ENCODE data around the gene SLC30A7. TPM values are rescaled to one million over a fixed set of nuclear protein-coding genes. Genes with fewer than 3 reads are reported as not detected.

The SLC30A7 gene
- total and polyA plus RNA-seq, 2 of the 13 experiments (the other 11 are each of a cell fraction or from before 2014, with no cell fraction given): 8.3 to 40.8 TPM

DNA sequence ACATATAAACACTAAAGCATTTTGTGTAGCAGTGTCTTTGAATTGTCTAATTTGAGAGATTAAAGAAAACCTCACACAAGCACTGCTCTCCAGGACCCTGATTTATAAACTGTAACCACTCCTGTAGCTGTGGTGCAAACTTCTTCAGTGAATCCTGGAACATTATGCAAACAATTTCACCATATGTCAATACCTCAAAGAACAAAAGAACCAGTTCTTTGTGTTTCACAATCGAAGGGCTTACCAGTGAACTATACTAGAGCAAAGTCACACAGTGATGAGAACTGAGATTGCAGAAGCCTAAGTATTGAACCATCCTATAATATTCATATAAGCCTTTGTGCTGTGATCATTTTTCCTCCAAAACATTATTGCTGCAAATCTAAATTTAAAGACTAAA is 108.2 kb downstream of the SLC30A7 start (continued):
- no peak for TF ChIP-seq ZNF891 (CRISPR knock-in tag; IDR thresholded peaks at IDR 0.05)
- peak; percentile 64 for TF ChIP-seq MED1 (CRISPR knock-in tag; IDR thresholded peaks at IDR 0.05)
- peak; percentile 79; the same call in 1 of the 2 replicates for TF ChIP-seq SOX6 (IDR thresholded peaks at IDR 0.05)
- peak; percentile 100 for TF ChIP-seq SOX6 (CRISPR knock-in tag; IDR thresholded peaks at IDR 0.05)
- peak; percentile 45; the same call in 1 of the 2 replicates for TF ChIP-seq HOXA5 (CRISPR knock-in tag; IDR thresholded peaks at IDR 0.05)
- TF ChIP-seq, protein P1, sequence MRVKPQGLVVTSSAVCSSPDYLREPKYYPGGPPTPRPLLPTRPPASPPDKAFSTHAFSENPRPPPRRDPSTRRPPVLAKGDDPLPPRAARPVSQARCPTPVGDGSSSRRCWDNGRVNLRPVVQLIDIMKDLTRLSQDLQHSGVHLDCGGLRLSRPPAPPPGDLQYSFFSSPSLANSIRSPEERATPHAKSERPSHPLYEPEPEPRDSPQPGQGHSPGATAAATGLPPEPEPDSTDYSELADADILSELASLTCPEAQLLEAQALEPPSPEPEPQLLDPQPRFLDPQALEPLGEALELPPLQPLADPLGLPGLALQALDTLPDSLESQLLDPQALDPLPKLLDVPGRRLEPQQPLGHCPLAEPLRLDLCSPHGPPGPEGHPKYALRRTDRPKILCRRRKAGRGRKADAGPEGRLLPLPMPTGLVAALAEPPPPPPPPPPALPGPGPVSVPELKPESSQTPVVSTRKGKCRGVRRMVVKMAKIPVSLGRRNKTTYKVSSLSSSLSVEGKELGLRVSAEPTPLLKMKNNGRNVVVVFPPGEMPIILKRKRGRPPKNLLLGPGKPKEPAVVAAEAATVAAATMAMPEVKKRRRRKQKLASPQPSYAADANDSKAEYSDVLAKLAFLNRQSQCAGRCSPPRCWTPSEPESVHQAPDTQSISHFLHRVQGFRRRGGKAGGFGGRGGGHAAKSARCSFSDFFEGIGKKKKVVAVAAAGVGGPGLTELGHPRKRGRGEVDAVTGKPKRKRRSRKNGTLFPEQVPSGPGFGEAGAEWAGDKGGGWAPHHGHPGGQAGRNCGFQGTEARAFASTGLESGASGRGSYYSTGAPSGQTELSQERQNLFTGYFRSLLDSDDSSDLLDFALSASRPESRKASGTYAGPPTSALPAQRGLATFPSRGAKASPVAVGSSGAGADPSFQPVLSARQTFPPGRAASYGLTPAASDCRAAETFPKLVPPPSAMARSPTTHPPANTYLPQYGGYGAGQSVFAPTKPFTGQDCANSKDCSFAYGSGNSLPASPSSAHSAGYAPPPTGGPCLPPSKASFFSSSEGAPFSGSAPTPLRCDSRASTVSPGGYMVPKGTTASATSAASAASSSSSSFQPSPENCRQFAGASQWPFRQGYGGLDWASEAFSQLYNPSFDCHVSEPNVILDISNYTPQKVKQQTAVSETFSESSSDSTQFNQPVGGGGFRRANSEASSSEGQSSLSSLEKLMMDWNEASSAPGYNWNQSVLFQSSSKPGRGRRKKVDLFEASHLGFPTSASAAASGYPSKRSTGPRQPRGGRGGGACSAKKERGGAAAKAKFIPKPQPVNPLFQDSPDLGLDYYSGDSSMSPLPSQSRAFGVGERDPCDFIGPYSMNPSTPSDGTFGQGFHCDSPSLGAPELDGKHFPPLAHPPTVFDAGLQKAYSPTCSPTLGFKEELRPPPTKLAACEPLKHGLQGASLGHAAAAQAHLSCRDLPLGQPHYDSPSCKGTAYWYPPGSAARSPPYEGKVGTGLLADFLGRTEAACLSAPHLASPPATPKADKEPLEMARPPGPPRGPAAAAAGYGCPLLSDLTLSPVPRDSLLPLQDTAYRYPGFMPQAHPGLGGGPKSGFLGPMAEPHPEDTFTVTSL (CRISPR knock-in tag; IDR thresholded peaks at IDR 0.05; ENCODE audit: borderline replicate concordance): peak; percentile 89
- TF ChIP-seq KLF16 (CRISPR knock-in tag; IDR thresholded peaks at IDR 0.05): peak in 1 of 2 experiments; percentile 78; a peak in 1 of 4 replicates
- 0 out of 2 replicates have a peak, but pooled peaks have one; percentile 19 for TF ChIP-seq MAX (IDR thresholded peaks at IDR 0.05)
- peak; percentile 49; the same call in 1 of the 2 replicates for TF ChIP-seq NR2C2 (CRISPR knock-in tag; IDR thresholded peaks at IDR 0.05; ENCODE audit: borderline replicate concordance)
- no peak for TF ChIP-seq AHR (CRISPR knock-in tag; IDR thresholded peaks at IDR 0.05)
- no peak for TF ChIP-seq ZSCAN22 (CRISPR knock-in tag; IDR thresholded peaks at IDR 0.05)
- TF ChIP-seq TRIM22 (IDR thresholded peaks at IDR 0.05): no peak
- TF ChIP-seq HMG20B (CRISPR knock-in tag; conservative IDR thresholded peaks at IDR 0.05): peak; percentile 98
- no peak for TF ChIP-seq HINFP (CRISPR knock-in tag; IDR thresholded peaks at IDR 0.05; ENCODE audit: low read depth)
- TF ChIP-seq MEF2D (CRISPR knock-in tag; IDR thresholded peaks at IDR 0.05): no peak
- no peak for TF ChIP-seq ZNF251 (CRISPR knock-in tag; IDR thresholded peaks at IDR 0.05)
- TF ChIP-seq CREM (IDR thresholded peaks at IDR 0.05): peak; percentile 78
- TF ChIP-seq CREM (CRISPR knock-in tag; IDR thresholded peaks at IDR 0.05): no peak
- peak; percentile 98 for TF ChIP-seq CEBPG (CRISPR knock-in tag; IDR thresholded peaks at IDR 0.05)
- TF ChIP-seq, protein P2, sequence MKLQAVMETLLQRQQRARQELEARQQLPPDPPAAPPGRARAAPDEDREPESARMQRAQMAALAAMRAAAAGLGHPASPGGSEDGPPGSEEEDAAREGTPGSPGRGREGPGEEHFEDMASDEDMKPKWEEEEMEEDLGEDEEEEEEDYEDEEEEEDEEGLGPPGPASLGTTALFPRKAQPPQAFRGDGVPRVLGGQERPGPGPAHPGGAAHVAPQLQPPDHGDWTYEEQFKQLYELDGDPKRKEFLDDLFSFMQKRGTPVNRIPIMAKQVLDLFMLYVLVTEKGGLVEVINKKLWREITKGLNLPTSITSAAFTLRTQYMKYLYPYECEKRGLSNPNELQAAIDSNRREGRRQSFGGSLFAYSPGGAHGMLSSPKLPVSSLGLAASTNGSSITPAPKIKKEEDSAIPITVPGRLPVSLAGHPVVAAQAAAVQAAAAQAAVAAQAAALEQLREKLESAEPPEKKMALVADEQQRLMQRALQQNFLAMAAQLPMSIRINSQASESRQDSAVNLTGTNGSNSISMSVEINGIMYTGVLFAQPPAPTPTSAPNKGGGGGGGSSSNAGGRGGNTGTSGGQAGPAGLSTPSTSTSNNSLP (IDR thresholded peaks at IDR 0.05; ENCODE audit: low read depth, low read length): peak; percentile 79
- peak; percentile 73 for TF ChIP-seq RARA (CRISPR knock-in tag; IDR thresholded peaks at IDR 0.05)
- no peak for TF ChIP-seq ZSCAN12 (CRISPR knock-in tag; IDR thresholded peaks at IDR 0.05)
